A549 (cell line): ENCODE results near the gene LYSMD1.

Experiments
- HEYL ChIP-seq: fragments of 250-450 bp; sonication (Bioruptor Pico); IDR thresholded peaks from 2 replicates; pipeline ENCODE4 v1.8.0; 2021; ENCODE audit warnings: mild to moderate bottlenecking, moderate library complexity
- HOXB5 ChIP-seq: fragments of 250-450 bp; sonication (Bioruptor Pico); IDR thresholded peaks from 2 replicates; pipeline ENCODE4 v1.5.0; 2020; ENCODE audit warnings: mild to moderate bottlenecking, moderate library complexity
- ZFP36 ChIP-seq: fragments of 450-650 bp; IDR thresholded peaks from 2 replicates; pipeline ENCODE4 v1.6.1; 2014; ENCODE audit warnings: borderline replicate concordance; ENCODE audit not compliant: partially characterized antibody
- TF ChIP-seq, protein P1 (sequence below): fragments of 450-650 bp; IDR thresholded peaks from 2 replicates; pipeline ENCODE4 v1.6.1; 2014; ENCODE audit warnings: antibody characterized with exemption
- TF ChIP-seq, protein P2 (sequence below): fragments of >200 bp; sonication (Bioruptor Twin); formaldehyde crosslinking; IDR thresholded peaks from 3 replicates; pipeline ENCODE4 v1.5.1; 2016

DNA sequence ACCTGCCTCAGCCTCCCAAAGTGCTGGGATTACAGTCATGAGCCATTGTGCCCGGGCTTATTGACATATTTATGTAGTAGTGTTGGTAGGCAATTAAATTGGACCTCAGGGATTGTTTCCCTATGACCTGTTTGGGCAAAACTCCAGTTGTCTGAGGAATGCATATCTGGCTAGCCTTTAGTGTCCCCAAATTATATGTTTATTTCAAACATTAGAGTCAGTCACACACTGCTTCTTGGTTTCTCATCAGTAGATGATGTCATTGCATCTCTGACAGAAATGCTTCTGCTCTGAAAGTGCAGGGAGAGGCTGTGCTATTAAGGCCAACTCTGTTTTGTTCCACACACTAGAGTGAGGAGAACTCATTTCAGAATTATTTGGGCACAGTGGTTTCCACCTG, 45.1 kb upstream of the LYSMD1 start:
- TF ChIP-seq, protein P1, sequence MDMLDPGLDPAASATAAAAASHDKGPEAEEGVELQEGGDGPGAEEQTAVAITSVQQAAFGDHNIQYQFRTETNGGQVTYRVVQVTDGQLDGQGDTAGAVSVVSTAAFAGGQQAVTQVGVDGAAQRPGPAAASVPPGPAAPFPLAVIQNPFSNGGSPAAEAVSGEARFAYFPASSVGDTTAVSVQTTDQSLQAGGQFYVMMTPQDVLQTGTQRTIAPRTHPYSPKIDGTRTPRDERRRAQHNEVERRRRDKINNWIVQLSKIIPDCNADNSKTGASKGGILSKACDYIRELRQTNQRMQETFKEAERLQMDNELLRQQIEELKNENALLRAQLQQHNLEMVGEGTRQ: no peak
- TF ChIP-seq, protein P2, sequence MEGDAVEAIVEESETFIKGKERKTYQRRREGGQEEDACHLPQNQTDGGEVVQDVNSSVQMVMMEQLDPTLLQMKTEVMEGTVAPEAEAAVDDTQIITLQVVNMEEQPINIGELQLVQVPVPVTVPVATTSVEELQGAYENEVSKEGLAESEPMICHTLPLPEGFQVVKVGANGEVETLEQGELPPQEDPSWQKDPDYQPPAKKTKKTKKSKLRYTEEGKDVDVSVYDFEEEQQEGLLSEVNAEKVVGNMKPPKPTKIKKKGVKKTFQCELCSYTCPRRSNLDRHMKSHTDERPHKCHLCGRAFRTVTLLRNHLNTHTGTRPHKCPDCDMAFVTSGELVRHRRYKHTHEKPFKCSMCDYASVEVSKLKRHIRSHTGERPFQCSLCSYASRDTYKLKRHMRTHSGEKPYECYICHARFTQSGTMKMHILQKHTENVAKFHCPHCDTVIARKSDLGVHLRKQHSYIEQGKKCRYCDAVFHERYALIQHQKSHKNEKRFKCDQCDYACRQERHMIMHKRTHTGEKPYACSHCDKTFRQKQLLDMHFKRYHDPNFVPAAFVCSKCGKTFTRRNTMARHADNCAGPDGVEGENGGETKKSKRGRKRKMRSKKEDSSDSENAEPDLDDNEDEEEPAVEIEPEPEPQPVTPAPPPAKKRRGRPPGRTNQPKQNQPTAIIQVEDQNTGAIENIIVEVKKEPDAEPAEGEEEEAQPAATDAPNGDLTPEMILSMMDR: no peak
- TF ChIP-seq HOXB5 (CRISPR knock-in tag): no peak
- TF ChIP-seq ZFP36: no peak
- TF ChIP-seq HEYL (CRISPR knock-in tag): no peak
